ENCODE measurements around the gene ADH6. TPM values are rescaled to one million over a fixed set of nuclear protein-coding genes. Genes with fewer than 3 reads are reported as not detected.

ADH6 gene
- total and polyA plus RNA-seq, 9 of the 15 experiments (the other 6 are each of a cell fraction or from before 2014, with no cell fraction given), result 0.13 TPM; not detected in 8

DNA sequence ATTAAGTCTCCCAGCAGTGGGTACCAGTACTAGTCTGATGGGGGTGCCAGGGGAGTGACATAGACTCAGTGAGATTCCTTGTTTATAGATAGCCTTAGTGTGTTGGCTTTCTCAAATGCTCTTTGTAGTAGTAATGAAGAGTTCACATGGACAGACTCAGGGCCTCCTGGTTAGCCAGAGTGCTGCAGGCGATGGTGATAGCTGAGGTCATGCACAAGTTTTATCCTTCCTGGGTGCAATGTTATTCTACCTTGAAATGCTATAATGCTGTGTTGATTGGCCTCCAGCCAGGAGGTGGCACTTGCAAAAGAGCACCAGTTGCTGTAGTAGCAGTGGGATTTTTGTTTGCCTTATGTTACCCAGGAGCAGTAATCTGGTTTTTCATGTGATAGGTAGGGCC, 39.4 kb downstream of the ADH6 start:
- CTCF ChIA-PET (ENCODE audit: low intra/inter-chr PET ratio), result no interaction called here
- in situ Hi-C loops (cut with MboI) (no loop called here), intact Hi-C loops (cut with micrococcal nuclease) (no loop called here)
- Histone ChIP-seq H3K79me2 (ENCODE audit: control insufficient read depth, insufficient read depth, low read length) (no peaks in the 10 kb centered on the region), H3K4me2 (ENCODE audit: insufficient read depth, low read length) (no peak overlapping the region), H2AFZ (ENCODE audit: low read depth, low read length) (no peak overlapping the region), H3K27ac (ENCODE audit: extremely low read depth, low read depth, low read length) (no peak overlapping the region), H3K4me1 (replicated peaks in 1 of 2; ENCODE audit: control insufficient read depth in 2 of 2, insufficient read depth in 2 of 2, low read length in 2 of 2) (no peaks in the 10 kb centered on the region), H3K4me3 (no peak overlapping the region), H4K20me1 (replicated peaks; ENCODE audit: control insufficient read depth, insufficient read depth, low read length) (no peaks in the 10 kb centered on the region), H3K9me3 (replicated peaks; ENCODE audit: control insufficient read depth, insufficient read depth, low read depth, low read length) (no peaks in the 10 kb centered on the region), H3K27me3 (ENCODE audit: control insufficient read depth in 2 of 2, insufficient read depth in 2 of 2, low read length in 2 of 2) (no peaks in the 10 kb centered on the region), H3K9ac (ENCODE audit: insufficient read depth in 1 of 2, low read depth in 2 of 2, low read length in 2 of 2) (no peak overlapping the region), H3K9me1 (ENCODE audit: control insufficient read depth, insufficient read depth, low read length) (no peaks in the 10 kb centered on the region), H3K36me3 (ENCODE audit: control insufficient read depth, insufficient read depth, low read length) (no peaks in the 10 kb centered on the region)
- DNase-seq (ENCODE audit: extremely low read depth in 1 of 4, low spot score in 3 of 4), result no peak
- WGBS (ENCODE audit: insufficient coverage, low coverage, missing lambda C conversion rate), result 0% methylated on average over 1 of the region's 1 CpG
- no peak for FAIRE-seq
- POLR2A ChIA-PET, result no interaction called here
- no peak for ATAC-seq
- BruUV-seq (replicated peaks), result no TSS peak
- TF ChIP-seq TBL1XR1 (IDR thresholded peaks at IDR 0.05; ENCODE audit: low read length in 2 of 2), result no peak
- no peak for TF ChIP-seq ZNF561 (CRISPR knock-in tag; conservative IDR thresholded peaks at IDR 0.05)
- no peak for TF ChIP-seq SNIP1 (IDR thresholded peaks at IDR 0.05; ENCODE audit: low read depth)
- TF ChIP-seq, protein P1, sequence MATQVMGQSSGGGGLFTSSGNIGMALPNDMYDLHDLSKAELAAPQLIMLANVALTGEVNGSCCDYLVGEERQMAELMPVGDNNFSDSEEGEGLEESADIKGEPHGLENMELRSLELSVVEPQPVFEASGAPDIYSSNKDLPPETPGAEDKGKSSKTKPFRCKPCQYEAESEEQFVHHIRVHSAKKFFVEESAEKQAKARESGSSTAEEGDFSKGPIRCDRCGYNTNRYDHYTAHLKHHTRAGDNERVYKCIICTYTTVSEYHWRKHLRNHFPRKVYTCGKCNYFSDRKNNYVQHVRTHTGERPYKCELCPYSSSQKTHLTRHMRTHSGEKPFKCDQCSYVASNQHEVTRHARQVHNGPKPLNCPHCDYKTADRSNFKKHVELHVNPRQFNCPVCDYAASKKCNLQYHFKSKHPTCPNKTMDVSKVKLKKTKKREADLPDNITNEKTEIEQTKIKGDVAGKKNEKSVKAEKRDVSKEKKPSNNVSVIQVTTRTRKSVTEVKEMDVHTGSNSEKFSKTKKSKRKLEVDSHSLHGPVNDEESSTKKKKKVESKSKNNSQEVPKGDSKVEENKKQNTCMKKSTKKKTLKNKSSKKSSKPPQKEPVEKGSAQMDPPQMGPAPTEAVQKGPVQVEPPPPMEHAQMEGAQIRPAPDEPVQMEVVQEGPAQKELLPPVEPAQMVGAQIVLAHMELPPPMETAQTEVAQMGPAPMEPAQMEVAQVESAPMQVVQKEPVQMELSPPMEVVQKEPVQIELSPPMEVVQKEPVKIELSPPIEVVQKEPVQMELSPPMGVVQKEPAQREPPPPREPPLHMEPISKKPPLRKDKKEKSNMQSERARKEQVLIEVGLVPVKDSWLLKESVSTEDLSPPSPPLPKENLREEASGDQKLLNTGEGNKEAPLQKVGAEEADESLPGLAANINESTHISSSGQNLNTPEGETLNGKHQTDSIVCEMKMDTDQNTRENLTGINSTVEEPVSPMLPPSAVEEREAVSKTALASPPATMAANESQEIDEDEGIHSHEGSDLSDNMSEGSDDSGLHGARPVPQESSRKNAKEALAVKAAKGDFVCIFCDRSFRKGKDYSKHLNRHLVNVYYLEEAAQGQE (IDR thresholded peaks at IDR 0.05; ENCODE audit: borderline replicate concordance), result no peak
- TF ChIP-seq, protein P1 (CRISPR knock-in tag; IDR thresholded peaks at IDR 0.05; ENCODE audit: low read depth), result no peak
- no peak for TF ChIP-seq WHSC1 (IDR thresholded peaks at IDR 0.05; ENCODE audit: low read length)
- no peak for TF ChIP-seq FOXK1 (CRISPR knock-in tag; IDR thresholded peaks at IDR 0.05; ENCODE audit: borderline replicate concordance)
- TF ChIP-seq STAT5A (IDR thresholded peaks at IDR 0.05; ENCODE audit: borderline replicate concordance, low read length), result no peak
- TF ChIP-seq HIVEP1 (CRISPR knock-in tag; IDR thresholded peaks at IDR 0.05), result no peak
- no peak for TF ChIP-seq NR2C2 (CRISPR knock-in tag; IDR thresholded peaks at IDR 0.05)
- no peak for TF ChIP-seq NR2C2 (tag; IDR thresholded peaks at IDR 0.05)
- TF ChIP-seq IRF9 (tag; IDR thresholded peaks at IDR 0.05), result no peak
- TF ChIP-seq, protein P2, sequence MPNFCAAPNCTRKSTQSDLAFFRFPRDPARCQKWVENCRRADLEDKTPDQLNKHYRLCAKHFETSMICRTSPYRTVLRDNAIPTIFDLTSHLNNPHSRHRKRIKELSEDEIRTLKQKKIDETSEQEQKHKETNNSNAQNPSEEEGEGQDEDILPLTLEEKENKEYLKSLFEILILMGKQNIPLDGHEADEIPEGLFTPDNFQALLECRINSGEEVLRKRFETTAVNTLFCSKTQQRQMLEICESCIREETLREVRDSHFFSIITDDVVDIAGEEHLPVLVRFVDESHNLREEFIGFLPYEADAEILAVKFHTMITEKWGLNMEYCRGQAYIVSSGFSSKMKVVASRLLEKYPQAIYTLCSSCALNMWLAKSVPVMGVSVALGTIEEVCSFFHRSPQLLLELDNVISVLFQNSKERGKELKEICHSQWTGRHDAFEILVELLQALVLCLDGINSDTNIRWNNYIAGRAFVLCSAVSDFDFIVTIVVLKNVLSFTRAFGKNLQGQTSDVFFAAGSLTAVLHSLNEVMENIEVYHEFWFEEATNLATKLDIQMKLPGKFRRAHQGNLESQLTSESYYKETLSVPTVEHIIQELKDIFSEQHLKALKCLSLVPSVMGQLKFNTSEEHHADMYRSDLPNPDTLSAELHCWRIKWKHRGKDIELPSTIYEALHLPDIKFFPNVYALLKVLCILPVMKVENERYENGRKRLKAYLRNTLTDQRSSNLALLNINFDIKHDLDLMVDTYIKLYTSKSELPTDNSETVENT (CRISPR knock-in tag; IDR thresholded peaks at IDR 0.05), result no peak

Data from K562 (cell line).